GM18867 (cell line): Measurements from ENCODE around the gene RNPEP.
"Not testable (repeated sequence)": the region's sequence is repeated elsewhere in the genome, so short reads cannot be mapped to it uniquely, and the experiment has no call there.

Experiments used
- ATAC-seq: cut with Tn5 transposase; IDR thresholded peaks from one replicate; pipeline ENCODE4 v1.9.1; 2021; ENCODE audit warnings: mild to moderate bottlenecking, moderate library complexity; ENCODE audit not compliant: unreplicated experiment

Gene RNPEP

DNA sequence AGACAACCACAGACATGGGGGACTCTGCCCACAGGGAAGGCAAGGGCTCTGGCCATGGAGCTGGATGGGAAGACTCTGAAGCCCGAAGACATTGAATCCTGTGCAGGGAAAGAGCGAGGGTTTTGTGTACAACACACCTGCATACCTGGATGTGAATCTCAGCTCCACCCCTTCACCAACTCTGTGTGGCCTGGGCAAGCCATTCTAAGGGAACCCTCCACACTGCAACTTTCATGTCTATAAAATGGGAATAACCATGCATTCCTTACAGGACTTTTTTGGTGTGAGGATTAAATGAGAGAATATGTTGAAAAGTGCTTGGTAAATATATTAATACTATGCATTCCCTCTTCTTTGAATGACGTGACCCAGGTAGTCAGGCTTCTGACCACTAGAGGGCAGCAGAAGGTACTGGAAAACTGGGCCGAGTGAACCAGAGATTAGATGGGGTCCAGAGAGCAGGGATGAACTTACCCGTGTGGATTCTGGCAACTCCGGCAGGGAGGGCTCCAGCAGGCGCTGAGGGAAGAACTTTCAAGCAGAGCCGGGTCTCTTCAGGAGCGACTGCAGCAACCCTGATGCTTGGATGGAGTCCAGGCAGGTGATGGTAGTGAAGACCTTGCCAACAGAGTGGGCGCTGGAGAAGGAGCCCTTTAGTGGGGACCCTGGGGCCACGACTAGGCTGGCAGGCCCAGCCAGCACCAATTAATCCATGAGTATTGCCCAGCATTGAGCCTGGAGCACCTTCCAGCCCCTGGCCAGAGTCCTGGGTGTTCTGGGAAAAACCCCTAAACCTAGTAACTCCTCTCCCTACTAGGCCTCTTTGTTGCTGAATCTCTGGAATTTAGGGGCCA is 27.1 kb downstream of the RNPEP start:
- ATAC-seq, result no peak

DNA sequence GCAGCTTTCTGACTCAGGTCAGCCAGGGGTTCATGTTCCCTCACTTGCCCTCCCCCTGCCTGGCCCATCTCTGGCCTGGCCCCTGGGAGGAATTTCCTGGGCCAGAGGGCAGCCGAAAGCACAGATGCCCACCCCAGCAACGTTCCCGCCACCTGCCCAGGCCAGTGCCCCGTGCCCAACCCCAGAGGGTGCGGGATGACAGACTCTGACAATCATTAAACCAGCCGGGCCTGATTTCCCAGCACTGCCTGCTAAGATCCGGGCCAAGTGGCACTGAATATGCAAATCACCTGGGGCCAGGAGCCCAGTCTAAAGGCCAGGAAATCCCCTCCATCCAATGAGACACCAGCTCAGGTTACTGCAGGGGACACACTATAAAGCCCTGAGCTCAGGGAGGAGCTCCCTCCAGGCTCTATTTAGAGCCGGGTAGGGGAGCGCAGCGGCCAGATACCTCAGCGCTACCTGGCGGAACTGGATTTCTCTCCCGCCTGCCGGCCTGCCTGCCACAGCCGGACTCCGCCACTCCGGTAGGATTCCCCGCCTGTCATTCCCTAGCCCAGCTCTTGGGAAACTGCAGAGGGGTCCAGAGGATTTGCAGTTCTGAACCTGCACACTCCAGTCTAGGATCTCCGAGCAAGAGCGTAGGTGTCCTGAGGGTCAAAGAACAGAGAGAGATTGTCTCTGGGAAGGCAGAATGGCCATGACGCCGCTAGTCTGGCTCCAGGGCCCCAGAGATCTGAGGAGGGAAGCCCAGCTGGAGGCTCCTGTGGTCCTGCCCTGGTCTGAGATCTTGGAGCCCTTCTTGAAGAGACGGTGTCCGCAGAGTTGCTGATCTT is 27.9 kb downstream of the RNPEP start, which contains the start of gene ELF3:
TSS of gene ELF3 (plus strand) at position 408 of the 836 bp plus-strand sequence. CDS start 550 bp downstream, outside the sequence.
- ATAC-seq, result peak; percentile 75

DNA sequence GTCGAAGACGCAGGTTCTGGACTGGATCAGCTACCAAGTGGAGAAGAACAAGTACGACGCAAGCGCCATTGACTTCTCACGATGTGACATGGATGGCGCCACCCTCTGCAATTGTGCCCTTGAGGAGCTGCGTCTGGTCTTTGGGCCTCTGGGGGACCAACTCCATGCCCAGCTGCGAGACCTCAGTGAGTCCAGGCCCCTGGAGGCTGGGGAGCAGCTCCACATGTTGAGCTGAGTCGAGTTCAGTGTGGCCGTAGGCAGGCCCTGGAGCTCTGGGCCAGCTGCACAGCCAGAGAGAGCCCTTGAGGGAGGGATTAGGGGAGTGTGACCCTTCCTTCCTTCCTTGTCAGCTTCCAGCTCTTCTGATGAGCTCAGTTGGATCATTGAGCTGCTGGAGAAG is 29.5 kb downstream of the RNPEP start:
- no peak for ATAC-seq

DNA sequence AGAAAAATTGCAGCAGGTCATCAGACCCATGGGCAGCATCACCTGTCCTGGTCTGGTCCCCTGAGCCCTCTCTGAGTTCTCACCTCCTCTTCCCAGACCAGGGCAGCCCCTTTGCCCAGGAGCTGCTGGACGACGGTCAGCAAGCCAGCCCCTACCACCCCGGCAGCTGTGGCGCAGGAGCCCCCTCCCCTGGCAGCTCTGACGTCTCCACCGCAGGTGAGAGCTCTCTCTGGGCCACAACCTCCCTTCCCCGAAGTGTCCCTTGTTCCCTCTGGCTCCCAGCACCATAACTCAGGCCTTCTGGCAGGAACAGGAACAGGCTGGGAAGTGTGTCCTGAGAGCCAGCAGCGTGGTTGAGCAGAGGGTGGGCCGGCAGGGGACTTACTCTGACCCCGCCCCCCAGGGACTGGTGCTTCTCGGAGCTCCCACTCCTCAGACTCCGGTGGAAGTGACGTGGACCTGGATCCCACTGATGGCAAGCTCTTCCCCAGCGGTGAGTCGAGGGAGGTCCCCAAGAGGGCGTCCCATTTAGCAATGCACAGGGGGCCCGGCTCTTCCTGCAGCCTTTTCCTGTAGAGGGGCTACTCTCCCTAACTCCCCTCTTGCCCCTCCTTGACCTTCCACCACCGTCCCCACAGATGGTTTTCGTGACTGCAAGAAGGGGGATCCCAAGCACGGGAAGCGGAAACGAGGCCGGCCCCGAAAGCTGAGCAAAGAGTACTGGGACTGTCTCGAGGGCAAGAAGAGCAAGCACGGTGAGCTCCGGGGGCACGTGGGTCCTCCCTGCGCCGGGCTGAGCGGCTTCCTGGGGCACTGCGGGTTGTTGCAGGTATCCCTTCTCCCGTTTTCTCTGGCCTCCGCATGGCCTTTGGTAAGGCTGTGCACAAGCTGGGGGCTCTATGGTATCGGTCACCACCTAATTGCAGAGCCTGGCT is 30.4 kb downstream of the RNPEP start:
- ATAC-seq, result no peak

DNA sequence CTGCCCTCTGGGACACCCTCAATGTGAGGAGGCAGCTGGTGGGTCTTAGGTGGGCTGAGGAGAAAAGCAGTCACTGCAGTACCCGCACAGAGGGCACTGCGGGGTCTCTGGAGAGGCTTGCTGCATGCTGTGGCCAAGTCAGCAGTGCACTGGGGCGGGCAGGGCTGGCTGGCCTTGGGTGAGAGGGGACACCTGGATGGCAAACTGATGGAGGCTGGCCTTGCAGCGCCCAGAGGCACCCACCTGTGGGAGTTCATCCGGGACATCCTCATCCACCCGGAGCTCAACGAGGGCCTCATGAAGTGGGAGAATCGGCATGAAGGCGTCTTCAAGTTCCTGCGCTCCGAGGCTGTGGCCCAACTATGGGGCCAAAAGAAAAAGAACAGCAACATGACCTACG is 31.2 kb downstream of the RNPEP start:
- ATAC-seq, result no peak

DNA sequence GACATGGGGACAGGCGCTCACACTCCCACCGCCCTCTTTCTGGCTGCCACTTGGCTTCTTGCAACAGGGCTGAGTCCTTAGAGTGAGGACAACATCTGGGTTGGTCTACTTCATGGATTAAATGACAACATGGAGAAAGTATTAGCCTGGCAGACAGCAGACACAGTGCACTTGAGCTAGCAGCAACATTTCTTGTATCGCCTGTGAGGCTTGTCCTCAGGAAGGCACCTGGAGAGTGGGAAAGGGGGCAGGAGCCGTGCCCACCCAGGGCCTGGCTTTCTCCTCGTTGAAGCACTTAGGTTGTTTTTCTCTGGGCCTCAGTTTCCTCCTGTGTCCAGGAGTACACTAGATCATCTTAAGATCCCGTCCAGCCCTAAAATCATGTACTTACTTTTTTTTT is 31.6 kb downstream of the RNPEP start:
- no peak for ATAC-seq

DNA sequence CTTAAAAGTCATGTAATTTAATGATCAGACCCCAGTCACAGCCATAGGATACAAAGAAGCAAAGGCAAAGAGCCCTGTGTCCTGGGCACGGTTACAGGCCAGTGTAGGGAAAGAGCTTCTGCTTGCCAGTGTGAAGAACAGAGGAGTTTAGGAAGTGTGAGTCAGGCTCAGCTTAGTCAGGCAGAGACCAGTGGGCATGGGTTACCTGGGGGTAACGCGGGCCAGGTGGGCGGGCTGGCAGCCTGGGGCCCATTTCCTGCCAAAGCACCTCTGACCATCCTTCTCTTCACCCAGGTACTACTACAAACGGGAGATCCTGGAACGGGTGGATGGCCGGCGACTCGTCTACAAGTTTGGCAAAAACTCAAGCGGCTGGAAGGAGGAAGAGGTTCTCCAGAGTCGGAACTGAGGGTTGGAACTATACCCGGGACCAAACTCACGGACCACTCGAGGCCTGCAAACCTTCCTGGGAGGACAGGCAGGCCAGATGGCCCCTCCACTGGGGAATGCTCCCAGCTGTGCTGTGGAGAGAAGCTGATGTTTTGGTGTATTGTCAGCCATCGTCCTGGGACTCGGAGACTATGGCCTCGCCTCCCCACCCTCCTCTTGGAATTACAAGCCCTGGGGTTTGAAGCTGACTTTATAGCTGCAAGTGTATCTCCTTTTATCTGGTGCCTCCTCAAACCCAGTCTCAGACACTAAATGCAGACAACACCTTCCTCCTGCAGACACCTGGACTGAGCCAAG is 32.6 kb downstream of the RNPEP start:
- ATAC-seq, result no peak

DNA sequence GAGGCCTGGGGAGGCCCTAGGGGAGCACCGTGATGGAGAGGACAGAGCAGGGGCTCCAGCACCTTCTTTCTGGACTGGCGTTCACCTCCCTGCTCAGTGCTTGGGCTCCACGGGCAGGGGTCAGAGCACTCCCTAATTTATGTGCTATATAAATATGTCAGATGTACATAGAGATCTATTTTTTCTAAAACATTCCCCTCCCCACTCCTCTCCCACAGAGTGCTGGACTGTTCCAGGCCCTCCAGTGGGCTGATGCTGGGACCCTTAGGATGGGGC is 33.2 kb downstream of the RNPEP start:
- ATAC-seq, result no peak

DNA sequence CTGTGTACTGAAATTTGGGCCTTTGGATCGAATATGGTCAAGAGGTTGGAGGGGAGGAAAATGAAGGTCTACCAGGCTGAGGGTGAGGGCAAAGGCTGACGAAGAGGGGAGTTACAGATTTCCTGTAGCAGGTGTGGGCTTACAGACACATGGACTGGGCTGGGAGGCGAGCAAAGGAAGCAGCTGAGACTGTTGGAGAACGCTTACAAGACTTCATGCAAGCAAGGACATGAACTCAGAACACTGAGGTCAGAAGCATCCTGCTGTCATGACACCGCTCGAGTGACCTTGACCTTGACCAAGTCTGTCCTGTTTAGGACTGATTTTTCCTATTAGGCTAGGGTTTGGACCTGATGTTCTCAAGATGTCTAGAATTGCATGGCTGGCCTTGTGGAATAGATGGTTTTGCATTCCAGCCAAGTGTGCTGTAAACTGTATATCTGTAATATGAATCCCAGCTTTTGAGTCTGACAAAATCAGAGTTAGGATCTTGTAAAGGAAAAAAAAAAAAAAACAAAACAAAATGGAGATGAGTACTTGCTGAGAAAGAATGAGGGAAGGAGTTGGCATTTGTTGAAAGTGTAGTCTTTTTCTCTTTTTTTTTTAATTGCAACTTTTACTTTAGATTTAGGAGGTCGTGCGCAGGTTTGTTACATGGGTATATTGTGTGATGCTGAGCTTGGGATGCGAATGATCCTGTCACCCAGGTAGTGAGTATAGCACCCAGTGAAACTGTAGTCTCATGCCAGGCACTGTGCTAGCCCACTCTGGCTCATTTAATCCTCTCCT is 33.8 kb downstream of the RNPEP start:
- ATAC-seq, result no peak

DNA sequence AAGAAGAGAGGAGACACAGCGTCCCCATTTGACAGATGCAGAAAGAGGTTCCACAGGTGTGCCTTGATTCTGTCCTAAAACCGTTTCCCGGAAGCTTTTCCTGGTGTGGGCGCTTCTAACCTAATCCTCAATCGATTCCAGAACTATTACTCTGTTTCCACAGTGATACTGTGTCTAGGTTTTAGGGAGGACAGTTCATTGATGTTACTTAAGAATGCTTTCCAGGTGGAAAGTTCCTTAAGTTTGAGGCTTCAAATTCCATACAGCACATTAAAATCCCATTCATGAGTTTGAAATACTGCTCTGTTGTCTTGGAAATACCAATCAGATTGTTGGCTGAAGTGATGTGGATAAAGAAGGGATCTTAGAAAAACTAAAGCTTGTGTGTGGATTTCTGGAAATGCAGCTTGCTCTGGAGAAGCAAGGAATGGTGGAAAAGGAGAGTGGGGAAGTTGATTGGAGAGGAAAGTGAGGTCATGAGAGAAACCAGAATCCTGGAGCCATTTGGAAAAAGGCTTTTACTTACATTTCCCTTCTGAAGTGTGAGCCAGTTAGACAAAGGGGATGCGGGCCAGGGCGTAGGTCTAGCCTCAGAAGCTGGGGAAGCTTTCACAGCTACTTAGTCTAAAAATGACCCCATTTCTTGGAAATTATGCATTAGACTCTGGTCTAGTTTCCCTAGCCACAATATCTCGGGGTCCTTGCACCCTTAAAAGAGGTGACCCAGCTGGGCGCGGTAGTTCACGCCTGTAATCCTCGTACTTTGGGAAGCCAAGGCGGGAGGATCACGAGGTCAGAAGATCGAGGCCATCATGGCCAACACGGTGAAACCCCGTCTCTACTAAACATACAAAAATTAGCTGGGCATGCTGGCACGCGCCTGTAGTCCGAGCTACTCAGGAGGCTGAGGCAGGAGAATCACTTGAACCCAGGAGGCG is 34.6 kb downstream of the RNPEP start:
- ATAC-seq, result no peak

DNA sequence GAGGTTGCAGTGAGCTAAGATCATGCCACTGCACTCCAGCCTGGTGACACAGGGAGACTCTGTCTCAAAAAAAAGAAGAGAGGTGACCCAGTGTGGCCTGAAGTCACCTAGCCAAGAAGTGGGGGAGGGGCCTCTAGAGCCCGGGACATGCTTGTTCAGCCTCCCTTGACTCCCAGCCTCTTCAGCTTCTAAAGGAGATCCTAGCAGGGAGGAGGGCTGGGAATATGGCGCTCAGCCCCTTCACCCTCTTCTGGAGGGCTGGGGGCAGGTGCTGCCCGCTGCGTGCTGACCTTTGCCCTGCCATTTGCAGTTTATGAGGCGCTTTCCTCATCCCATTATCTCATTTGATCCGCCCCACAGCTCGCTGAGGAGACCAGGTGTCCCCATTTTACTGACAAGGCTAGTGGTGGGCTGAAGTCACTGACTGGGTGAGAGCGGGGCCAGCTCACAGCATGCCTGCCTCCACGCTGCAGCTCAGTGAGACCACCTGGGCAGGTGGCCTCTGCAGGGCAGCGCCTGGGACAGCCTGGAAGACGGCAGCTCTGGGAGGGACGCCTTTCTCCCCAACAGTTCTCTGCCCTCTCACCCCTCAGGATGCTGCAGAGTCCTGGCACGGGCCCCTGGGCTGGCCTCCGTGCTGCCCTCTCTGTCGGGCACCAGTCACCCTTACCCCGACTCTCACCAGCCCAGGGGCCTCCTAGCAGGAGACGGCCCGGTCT is 35.5 kb downstream of the RNPEP start:
- ATAC-seq, result no peak

DNA sequence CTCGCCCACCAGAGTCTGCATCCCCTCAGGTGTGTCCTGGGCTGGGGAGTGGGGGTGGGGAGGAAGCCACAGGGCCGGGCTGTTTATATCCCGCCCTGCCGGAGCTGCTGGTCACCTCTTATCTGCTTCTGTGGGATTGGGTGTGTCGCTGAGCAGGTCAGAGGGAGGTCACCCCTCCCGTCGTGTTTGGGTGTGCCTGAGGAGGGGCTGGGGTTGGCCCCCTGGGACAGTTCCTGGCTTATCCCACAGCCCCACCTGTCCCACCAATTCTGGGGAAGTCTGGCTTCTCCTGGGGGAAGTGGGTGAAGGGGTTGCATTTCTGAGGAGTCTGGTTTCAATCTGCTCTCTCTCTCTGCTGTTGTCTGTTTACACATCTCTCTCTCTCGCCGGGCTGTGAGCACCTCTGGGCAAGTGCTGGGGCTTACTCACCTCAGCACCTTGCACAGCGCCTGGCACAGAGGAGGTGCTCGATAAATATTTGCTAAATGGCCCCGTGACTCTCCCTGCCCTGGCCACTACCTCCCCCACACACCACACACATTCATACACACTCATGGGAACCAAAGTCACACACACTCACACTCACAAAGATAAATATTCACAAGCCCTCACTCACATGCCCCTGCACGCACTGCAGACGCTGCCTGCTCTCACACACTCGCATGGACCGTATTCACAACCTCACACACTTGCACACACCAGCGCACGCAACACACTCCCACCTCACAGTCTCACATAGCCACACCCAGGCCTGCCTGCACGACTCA is 36.2 kb downstream of the RNPEP start:
- ATAC-seq, result no peak

DNA sequence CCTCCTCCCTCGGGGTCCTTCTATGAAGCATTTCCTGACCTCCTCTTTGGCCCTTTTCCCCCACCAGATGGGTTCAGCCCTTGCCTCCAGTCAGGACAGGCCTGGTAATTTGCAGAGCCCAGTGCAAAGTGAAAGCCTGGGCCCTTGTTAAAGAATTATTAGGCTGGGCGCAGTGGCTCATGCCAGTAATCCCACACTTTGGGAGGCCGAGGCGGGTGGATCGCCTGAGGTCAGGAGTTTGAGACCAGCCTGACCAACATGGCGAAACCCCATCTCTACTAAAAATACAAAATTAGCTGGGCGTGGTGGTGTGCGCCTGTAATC is 36.7 kb downstream of the RNPEP start:
- not testable (repeated sequence) for ATAC-seq

DNA sequence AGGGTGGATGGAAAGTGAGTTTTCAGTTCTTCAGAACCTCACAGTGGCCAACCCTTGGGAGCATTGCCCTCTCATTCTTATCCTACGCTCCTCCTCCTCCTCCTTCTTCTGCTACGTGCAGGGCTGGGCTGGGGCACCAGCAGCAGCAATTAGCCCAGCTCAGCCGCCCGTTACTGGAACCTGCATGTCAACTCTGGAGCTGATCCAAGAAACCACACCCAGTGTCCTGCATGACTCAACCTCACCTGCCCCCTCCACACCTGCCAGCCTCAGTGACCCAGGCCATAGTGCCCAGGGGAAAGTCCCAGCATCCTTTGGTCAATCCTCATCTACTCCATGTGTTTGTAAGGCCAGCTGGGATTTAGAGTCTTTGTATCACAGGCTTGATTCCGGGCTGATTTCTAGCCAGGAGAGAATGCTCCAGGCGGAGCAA is 40.6 kb downstream of the RNPEP start:
- ATAC-seq, result no peak

DNA sequence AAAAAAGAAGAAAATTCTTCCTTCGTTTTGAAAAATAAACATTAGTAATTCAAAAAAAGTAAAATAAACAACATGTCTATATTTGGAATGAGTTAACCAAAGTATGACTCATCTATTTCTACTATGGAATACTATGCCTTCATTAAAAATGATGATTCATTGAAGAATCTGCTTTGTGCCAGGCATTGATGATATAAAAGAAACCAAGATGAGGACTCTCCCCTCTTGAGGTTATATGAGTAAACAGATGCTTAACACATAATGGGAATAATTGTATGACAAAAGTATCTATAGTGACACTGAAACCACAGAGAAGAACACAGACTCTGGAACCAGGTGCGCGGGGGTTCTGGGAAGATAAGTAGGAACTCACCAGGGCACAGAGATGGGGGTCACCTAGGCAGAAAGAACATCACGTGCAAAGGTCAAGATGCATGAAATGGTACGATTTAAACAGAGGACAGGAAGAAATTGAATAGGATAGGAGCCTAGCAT is 46.8 kb downstream of the RNPEP start:
- ATAC-seq, result no peak

DNA sequence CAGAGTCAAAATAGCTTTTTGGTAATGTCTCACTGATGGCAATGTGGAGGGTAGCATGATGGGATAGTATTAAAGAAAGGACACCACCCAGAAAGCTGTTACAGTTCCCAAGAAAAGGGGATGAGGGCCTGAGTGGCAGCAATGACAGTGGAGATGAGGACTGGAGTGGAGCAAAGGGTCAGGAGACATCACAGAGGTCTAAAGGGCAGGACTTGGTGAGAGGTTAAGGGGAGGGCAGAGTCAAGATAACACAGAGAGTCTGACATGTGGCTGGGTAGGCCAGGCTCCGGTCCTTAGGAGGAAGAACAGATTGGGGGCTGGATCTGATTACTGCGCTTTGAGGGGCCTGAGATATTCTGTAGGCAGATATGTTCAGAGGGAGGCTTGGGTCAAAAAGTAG is 47.3 kb downstream of the RNPEP start:
- ATAC-seq, result no peak

DNA sequence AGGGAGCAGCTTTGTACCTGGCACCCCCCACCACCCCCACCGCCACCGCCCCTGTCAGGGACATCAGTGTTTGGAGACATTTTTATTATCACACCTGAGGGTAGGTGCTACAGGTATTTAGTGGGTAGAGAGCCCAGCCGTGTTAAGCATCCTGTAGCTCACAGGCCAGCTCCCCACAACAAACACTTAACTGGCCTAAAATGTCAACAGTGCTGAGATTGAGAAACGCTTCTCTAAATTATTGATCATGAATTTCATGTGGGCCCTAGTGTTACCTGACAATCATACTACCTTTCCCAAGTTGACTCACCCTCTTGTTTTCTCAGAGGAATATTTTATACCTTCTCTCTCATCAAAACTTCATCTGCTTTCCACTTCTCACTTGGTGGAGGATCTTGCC is 49.3 kb downstream of the RNPEP start:
- ATAC-seq, result no peak
